ENCODE results near the gene PRSS36. TPM values are rescaled to one million over a fixed set of nuclear protein-coding genes. Genes with fewer than 3 reads are reported as not detected.

PRSS36 gene
- polyA plus RNA-seq, 1 donor from 2014 or later: 2.0 TPM

- H3K9ac ChIP-seq (ENCODE audit: low read length): no peak overlapping the region
- H3K4me3 ChIP-seq (ENCODE audit: low read length): no peak overlapping the region
- H3F3A ChIP-seq (ENCODE audit: insufficient read depth, low read length, poor library complexity, severe bottlenecking): no peaks in the 10 kb centered on the region
- H3K79me2 ChIP-seq (replicated peaks; ENCODE audit: insufficient read depth, low read length): no peaks in the 10 kb centered on the region
- H3K9me2 ChIP-seq (ENCODE audit: insufficient read depth, low read length): no peaks in the 10 kb centered on the region
- H3K27ac ChIP-seq (ENCODE audit: low read length): no peak overlapping the region
- no peak overlapping the region for H3K4me2 ChIP-seq (ENCODE audit: low read length)
- no peak overlapping the region for H2AFZ ChIP-seq (ENCODE audit: low read depth, low read length)
- no peaks in the 10 kb centered on the region for H3K27me3 ChIP-seq (ENCODE audit: insufficient read depth, low read depth, low read length)
- H3K9me3 ChIP-seq (ENCODE audit: low read length): no peaks in the 10 kb centered on the region
- no peaks in the 10 kb centered on the region for H3K36me3 ChIP-seq (ENCODE audit: insufficient read depth, low read length)
- H4K20me1 ChIP-seq (ENCODE audit: insufficient read depth): no peaks in the 10 kb centered on the region
- TF ChIP-seq REST (IDR thresholded peaks at IDR 0.05; ENCODE audit: borderline replicate concordance) (no peak), SMC3 (conservative IDR thresholded peaks at IDR 0.05; ENCODE audit: poor library complexity) (no peak), CTCF (IDR thresholded peaks at IDR 0.05; ENCODE audit: poor library complexity, severe bottlenecking) (no peak), EZH2 (IDR thresholded peaks at IDR 0.05; ENCODE audit: borderline replicate concordance, insufficient read depth, low read length, poor library complexity, severe bottlenecking) (no peak), TAF1 (IDR thresholded peaks at IDR 0.05; ENCODE audit: low read depth) (no peak), EP300 (conservative IDR thresholded peaks at IDR 0.05; ENCODE audit: poor library complexity, severe bottlenecking) (no peak), RAD21 (conservative IDR thresholded peaks at IDR 0.05) (no peak), POLR2AphosphoS5 (IDR thresholded peaks at IDR 0.05) (no peak), MXI1 (conservative IDR thresholded peaks at IDR 0.05; ENCODE audit: poor library complexity, severe bottlenecking) (no peak)
These were observed 37.9 kb downstream of the PRSS36 start for GRCh38 chr16:31111881-31112466.

GRCh38 chr16:31110106-31111034, 39.5 kb downstream of the PRSS36 start:
- no peak overlapping the region for H3K27ac ChIP-seq (ENCODE audit: low read length)
- TF ChIP-seq REST (IDR thresholded peaks at IDR 0.05; ENCODE audit: borderline replicate concordance) (no peak), EZH2 (IDR thresholded peaks at IDR 0.05; ENCODE audit: borderline replicate concordance, insufficient read depth, low read length, poor library complexity, severe bottlenecking) (no peak), RAD21 (conservative IDR thresholded peaks at IDR 0.05) (no peak), SMC3 (conservative IDR thresholded peaks at IDR 0.05; ENCODE audit: poor library complexity) (no peak), EP300 (conservative IDR thresholded peaks at IDR 0.05; ENCODE audit: poor library complexity, severe bottlenecking) (no peak), POLR2AphosphoS5 (IDR thresholded peaks at IDR 0.05) (no peak), TAF1 (IDR thresholded peaks at IDR 0.05; ENCODE audit: low read depth) (no peak), MXI1 (conservative IDR thresholded peaks at IDR 0.05; ENCODE audit: poor library complexity, severe bottlenecking) (no peak), CTCF (IDR thresholded peaks at IDR 0.05; ENCODE audit: poor library complexity, severe bottlenecking) (no peak)

More at GRCh38 chr16:31110106-31111034, 39.5 kb downstream of the PRSS36 start:
- H4K20me1 ChIP-seq (ENCODE audit: insufficient read depth): no peaks in the 10 kb centered on the region
- no peaks in the 10 kb centered on the region for H3K27me3 ChIP-seq (ENCODE audit: insufficient read depth, low read depth, low read length)
- H3K4me2 ChIP-seq (ENCODE audit: low read length): no peak overlapping the region
- no peaks in the 10 kb centered on the region for H3K36me3 ChIP-seq (ENCODE audit: insufficient read depth, low read length)
- H3K4me3 ChIP-seq (ENCODE audit: low read length): no peak overlapping the region
- no peak overlapping the region for H3K9ac ChIP-seq (ENCODE audit: low read length)
- no peak overlapping the region for H2AFZ ChIP-seq (ENCODE audit: low read depth, low read length)
- H3K9me3 ChIP-seq (ENCODE audit: low read length): no peaks in the 10 kb centered on the region
- H3K9me2 ChIP-seq (ENCODE audit: insufficient read depth, low read length): no peaks in the 10 kb centered on the region
- H3K79me2 ChIP-seq (replicated peaks; ENCODE audit: insufficient read depth, low read length): no peaks in the 10 kb centered on the region
- H3F3A ChIP-seq (ENCODE audit: insufficient read depth, low read length, poor library complexity, severe bottlenecking): no peaks in the 10 kb centered on the region

Measured in neural cell (in vitro differentiated cells).